Body of pancreas (tissue), 4 donors: Measurements from ENCODE around the gene CSF1R.

Experiments
- CTCF ChIP-seq, 7 experiments: fragments of 450-650 bp in 4 of 7; fragments of 200-600 bp in 3 of 7; sonication (generic) in 3 of 7; IDR thresholded peaks; one replicate each; pipeline ENCODE4 v1.5.1; 2016 to 2019; ENCODE audit warnings: antibody characterized with exemption in 7 of 7
- POLR2A ChIP-seq, 3 donors: fragments of 450-650 bp; IDR thresholded peaks; one replicate each; pipeline ENCODE4 v1.6.1; 2016; ENCODE audit warnings: antibody characterized with exemption in 3 of 3, mild to moderate bottlenecking in 2 of 3

DNA sequence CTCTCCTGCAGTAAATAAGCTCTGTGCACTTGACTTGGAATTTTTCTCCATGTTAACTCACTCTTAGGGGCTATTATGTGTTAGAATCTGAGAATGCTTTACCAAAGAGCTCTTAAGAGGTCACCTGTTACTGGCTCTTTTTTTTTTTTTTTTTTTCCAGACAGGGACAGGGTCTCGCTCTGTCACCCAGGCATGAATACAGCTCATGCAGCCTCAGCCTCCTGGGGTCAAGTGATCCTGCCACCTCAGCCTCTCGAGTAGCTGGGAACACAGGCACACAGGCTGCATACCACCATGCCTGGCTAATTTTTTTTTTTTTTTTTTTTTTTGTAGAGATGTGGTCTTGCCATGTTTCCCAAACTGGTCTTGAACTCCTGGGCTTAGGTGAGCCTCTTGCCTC is 63.7 kb downstream of the CSF1R start:
- TF ChIP-seq POLR2A (IDR thresholded peaks at IDR 0.05) = no peak
- no peak for TF ChIP-seq CTCF (IDR thresholded peaks at IDR 0.05)
